HCT116 (cell line): Measurements from ENCODE around the gene PARP2.

Source experiments
- CTCF ChIP-seq, 3 experiments: fragments of 200-600 bp in 1 of 3; sonication (generic) in 1 of 3; IDR thresholded peaks in 2 of 3; conservative IDR thresholded peaks in 1 of 3; 2 replicates each; pipeline ENCODE4 v1.5.1; 2012 to 2017; ENCODE audit warnings: low read depth in 2 of 3, low read length in 2 of 3, antibody characterized with exemption in 1 of 3, borderline replicate concordance in 1 of 3, control low read depth in 1 of 3, mild to moderate bottlenecking in 1 of 3, mixed read lengths in 1 of 3, mixed run types in 1 of 3, moderate library complexity in 1 of 3; ENCODE audit not compliant: insufficient read depth in 1 of 3
- EGR1 ChIP-seq: IDR thresholded peaks from 2 replicates; pipeline ENCODE4 v1.6.1; 2012; ENCODE audit warnings: low read depth
- EZH2 ChIP-seq: fragments of 200-600 bp; sonication (generic); IDR thresholded peaks from 2 replicates; pipeline ENCODE4 v1.6.1; 2017; ENCODE audit warnings: antibody characterized with exemption, mixed run types
- EZH2phosphoT487 ChIP-seq: fragments of 200-600 bp; IDR thresholded peaks from 2 replicates; pipeline ENCODE4 v1.6.1; 2018; ENCODE audit warnings: antibody characterized with exemption, borderline replicate concordance
- FOSL1 ChIP-seq: IDR thresholded peaks from 2 replicates; pipeline ENCODE4 v1.6.1; 2012; ENCODE audit warnings: low read depth
- MAX ChIP-seq: IDR thresholded peaks from 2 replicates; pipeline ENCODE4 v1.6.1; 2012
- POLR2A ChIP-seq: IDR thresholded peaks from 2 replicates; pipeline ENCODE4 v1.7.0; 2011; ENCODE audit warnings: borderline replicate concordance; ENCODE audit not compliant: insufficient read depth, insufficient read length; ENCODE audit errors: extremely low read depth
- POLR2AphosphoS5 ChIP-seq: IDR thresholded peaks from 2 replicates; pipeline ENCODE4 v1.6.1; 2011; ENCODE audit warnings: mild to moderate bottlenecking, low read depth, low read length, moderate library complexity
- RAD21 ChIP-seq: IDR thresholded peaks from 2 replicates; pipeline ENCODE4 v1.6.1; 2012; ENCODE audit warnings: low read depth, mild to moderate bottlenecking
- SIN3A ChIP-seq: IDR thresholded peaks from 2 replicates; pipeline ENCODE4 v1.6.1; 2012; ENCODE audit warnings: low read depth
- YY1 ChIP-seq: IDR thresholded peaks from 2 replicates; pipeline ENCODE4 v1.6.1; 2011; ENCODE audit warnings: low read length, low read depth, moderate library complexity, mild to moderate bottlenecking; ENCODE audit not compliant: insufficient replicate concordance; ENCODE audit errors: extremely low read depth
- ZNF274 ChIP-seq: fragments of 200-500 bp; sonication (Bioruptor generic); IDR thresholded peaks from 2 replicates; pipeline ENCODE4 v1.6.1; 2014; ENCODE audit warnings: mild to moderate bottlenecking, low read depth, low read length, inconsistent platforms

GRCh38 chr14:20379743-20380142 lies 36.3 kb downstream of the PARP2 start:
- TF ChIP-seq SIN3A (no peak), CTCF (IDR thresholded peaks at IDR 0.05 in 2 of 3, conservative IDR thresholded peaks at IDR 0.05 in 1 of 3; ENCODE audit: borderline replicate concordance in 1 of 3, insufficient read depth in 1 of 3, low read depth in 2 of 3, low read length in 2 of 3) (no peak), EZH2 (no peak), ZNF274 (no peak), YY1 (no peak), EZH2phosphoT487 (no peak), POLR2A (no peak), RAD21 (no peak), FOSL1 (no peak), POLR2AphosphoS5 (no peak), MAX (no peak), EGR1 (no peak)
